ENCODE measurements around the gene SSTR3.

DNA sequence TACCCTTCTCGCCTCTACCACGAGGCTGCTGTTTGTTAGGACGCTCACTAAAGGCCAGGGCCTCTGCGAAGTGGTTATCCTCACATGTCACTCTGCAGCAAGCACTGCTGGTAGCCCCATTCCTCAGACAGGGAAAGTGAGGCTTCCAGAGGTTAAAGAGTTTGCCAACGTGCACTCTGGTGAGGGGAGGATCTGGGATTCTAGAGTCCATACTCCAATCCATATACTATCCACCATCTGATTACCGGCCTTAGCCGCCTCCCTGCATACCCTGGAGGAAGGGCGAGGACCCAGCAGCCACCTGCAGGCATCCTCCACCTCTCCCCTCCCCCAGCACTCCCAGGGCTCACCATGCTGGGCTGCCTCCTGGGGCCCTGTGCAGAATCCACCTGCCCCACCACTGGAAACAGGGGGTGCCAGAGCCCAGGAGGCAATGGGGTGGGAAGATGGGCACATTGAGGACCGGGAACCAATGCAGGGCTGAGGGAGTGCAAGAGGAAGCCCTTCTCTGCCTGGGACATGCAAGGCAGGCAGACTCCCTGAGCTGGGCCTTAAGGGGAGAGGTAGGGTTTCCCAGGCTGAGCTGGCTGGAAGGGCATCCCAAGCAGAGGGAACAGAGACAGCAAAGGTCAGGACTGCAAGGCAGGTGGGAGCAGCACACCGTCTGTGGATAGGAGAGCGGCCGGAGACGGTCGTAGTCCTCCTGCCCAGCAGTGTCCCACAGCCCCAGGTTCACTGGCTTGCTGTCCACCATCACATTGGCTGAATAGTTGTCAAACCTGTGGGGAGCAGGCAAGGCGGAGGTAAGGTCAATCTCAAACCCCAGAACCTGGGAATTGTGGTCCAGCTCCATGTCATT is 20.1 kb upstream of the SSTR3 start:
- TF ChIP-seq, protein P1, sequence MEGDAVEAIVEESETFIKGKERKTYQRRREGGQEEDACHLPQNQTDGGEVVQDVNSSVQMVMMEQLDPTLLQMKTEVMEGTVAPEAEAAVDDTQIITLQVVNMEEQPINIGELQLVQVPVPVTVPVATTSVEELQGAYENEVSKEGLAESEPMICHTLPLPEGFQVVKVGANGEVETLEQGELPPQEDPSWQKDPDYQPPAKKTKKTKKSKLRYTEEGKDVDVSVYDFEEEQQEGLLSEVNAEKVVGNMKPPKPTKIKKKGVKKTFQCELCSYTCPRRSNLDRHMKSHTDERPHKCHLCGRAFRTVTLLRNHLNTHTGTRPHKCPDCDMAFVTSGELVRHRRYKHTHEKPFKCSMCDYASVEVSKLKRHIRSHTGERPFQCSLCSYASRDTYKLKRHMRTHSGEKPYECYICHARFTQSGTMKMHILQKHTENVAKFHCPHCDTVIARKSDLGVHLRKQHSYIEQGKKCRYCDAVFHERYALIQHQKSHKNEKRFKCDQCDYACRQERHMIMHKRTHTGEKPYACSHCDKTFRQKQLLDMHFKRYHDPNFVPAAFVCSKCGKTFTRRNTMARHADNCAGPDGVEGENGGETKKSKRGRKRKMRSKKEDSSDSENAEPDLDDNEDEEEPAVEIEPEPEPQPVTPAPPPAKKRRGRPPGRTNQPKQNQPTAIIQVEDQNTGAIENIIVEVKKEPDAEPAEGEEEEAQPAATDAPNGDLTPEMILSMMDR (IDR thresholded peaks at IDR 0.05; ENCODE audit: low read depth, low read length), result no peak
- TF ChIP-seq, protein P2, sequence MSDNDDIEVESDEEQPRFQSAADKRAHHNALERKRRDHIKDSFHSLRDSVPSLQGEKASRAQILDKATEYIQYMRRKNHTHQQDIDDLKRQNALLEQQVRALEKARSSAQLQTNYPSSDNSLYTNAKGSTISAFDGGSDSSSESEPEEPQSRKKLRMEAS (IDR thresholded peaks at IDR 0.05; ENCODE audit: low read depth, low read length), result no peak

Measured in NB4 (cell line).